RWPE2 (cell line): Measurements from ENCODE around the gene SETD5.

Experiments
- ATAC-seq: fragments of 200-7000 bp; cut with Tn5 transposase; 3 replicates; pipeline ENCODE4 v1.9.1; 2021; ENCODE audit warnings: low read depth
- DNase-seq: peaks from one replicate; pipeline ENCODE4 v3.0.0-alpha.2; 2020; ENCODE audit warnings: low spot score
- H3K27ac ChIP-seq: fragments of 450-650 bp; 2 replicates; pipeline ENCODE4 v1.5.1; 2017; ENCODE audit warnings: mild to moderate bottlenecking; ENCODE audit not compliant: poor library complexity, severe bottlenecking
- H3K27me3 ChIP-seq: fragments of 250-450 bp; sonication (Bioruptor Pico); 2 replicates; pipeline ENCODE4 v1.5.1; 2021; ENCODE audit warnings: mild to moderate bottlenecking, moderate library complexity; ENCODE audit not compliant: insufficient read depth, poor library complexity, severe bottlenecking
- H3K36me3 ChIP-seq: fragments of 250-450 bp; sonication (Bioruptor Pico); 2 replicates; pipeline ENCODE4 v1.5.1; 2020; ENCODE audit warnings: low read depth, mild to moderate bottlenecking, moderate library complexity
- H3K4me1 ChIP-seq: fragments of 250-450 bp; sonication (Bioruptor Pico); 2 replicates; pipeline ENCODE4 v1.5.1; 2021; ENCODE audit warnings: mild to moderate bottlenecking, moderate library complexity; ENCODE audit not compliant: insufficient read depth, poor library complexity, severe bottlenecking
- H3K4me3 ChIP-seq: fragments of 250-450 bp; sonication (Bioruptor Pico); 2 replicates; pipeline ENCODE4 v1.5.1; 2021; ENCODE audit warnings: mild to moderate bottlenecking, moderate library complexity; ENCODE audit not compliant: severe bottlenecking
- H3K9me3 ChIP-seq: fragments of 250-450 bp; sonication (Bioruptor Pico); 2 replicates; pipeline ENCODE4 v1.5.1; 2021; ENCODE audit warnings: mild to moderate bottlenecking, moderate library complexity; ENCODE audit not compliant: severe bottlenecking
- CTCF ChIP-seq: fragments of 450-650 bp; IDR thresholded peaks from one replicate; pipeline ENCODE4 v1.5.1; 2017; ENCODE audit warnings: mild to moderate bottlenecking, moderate library complexity; ENCODE audit not compliant: poor library complexity, severe bottlenecking

SETD5 gene

GRCh38 chr3:9433627-9434521, 36.5 kb downstream of the SETD5 start:
- H3K27ac ChIP-seq, result no peak overlapping the region
- no peak for DNase-seq
- H3K9me3 ChIP-seq, result no peaks in the 10 kb centered on the region
- no peak overlapping the region for H3K4me3 ChIP-seq
- no peaks in the 10 kb centered on the region for H3K27me3 ChIP-seq
- TF ChIP-seq CTCF, result no peak
- H3K36me3 ChIP-seq, result peaks cover 100% of the 10 kb centered on the region
- ATAC-seq, result no peak
- H3K4me1 ChIP-seq, result no peaks in the 10 kb centered on the region

GRCh38 chr3:9435316-9435715, 37.9 kb downstream of the SETD5 start:
- Histone ChIP-seq H3K27ac (no peak overlapping the region), H3K4me1 (no peaks in the 10 kb centered on the region), H3K4me3 (no peak overlapping the region), H3K27me3 (no peaks in the 10 kb centered on the region), H3K36me3 (peaks cover 100% of the 10 kb centered on the region), H3K9me3 (no peaks in the 10 kb centered on the region)
- no peak for ATAC-seq
- DNase-seq, result no peak
- TF ChIP-seq CTCF, result no peak

GRCh38 chr3:9439331-9439730, 41.9 kb downstream of the SETD5 start:
- Histone ChIP-seq H3K4me1 (no peaks in the 10 kb centered on the region), H3K27ac (no peak overlapping the region), H3K27me3 (no peaks in the 10 kb centered on the region), H3K36me3 (peaks cover 100% of the 10 kb centered on the region), H3K9me3 (no peaks in the 10 kb centered on the region), H3K4me3 (no peak overlapping the region)
- TF ChIP-seq CTCF, result no peak
- ATAC-seq (no peak), DNase-seq (no peak)

- ATAC-seq (no peak), DNase-seq (no peak)
- H3K36me3 ChIP-seq, result peaks cover 97% of the 10 kb centered on the region
- H3K27ac ChIP-seq, result no peak overlapping the region
- TF ChIP-seq CTCF, result no peak
- no peaks in the 10 kb centered on the region for H3K9me3 ChIP-seq
- no peaks in the 10 kb centered on the region for H3K27me3 ChIP-seq
- H3K4me1 ChIP-seq, result no peaks in the 10 kb centered on the region
- H3K4me3 ChIP-seq, result no peak overlapping the region
Measured at GRCh38 chr3:9441501-9442221, 44.2 kb downstream of the SETD5 start.
